Kidney epithelial cell (primary cell): ENCODE results near the gene SYMPK. TPM values are rescaled to one million over a fixed set of nuclear protein-coding genes. Genes with fewer than 3 reads are reported as not detected.
A peak's percentile ranks its signal among the peaks of the same experiment; 100 is the strongest.

Experiments
- DNase-seq: peaks from one replicate; pipeline ENCODE4 v3.0.0-alpha.2; 2010; ENCODE audit warnings: low read depth
- H3K27me3 ChIP-seq: 2 replicates; pipeline ENCODE4 v1.6.0; 2011; ENCODE audit warnings: low read length; ENCODE audit not compliant: control insufficient read depth, insufficient read depth
- H3K36me3 ChIP-seq: 2 replicates; pipeline ENCODE4 v1.5.1; 2011; ENCODE audit warnings: low read length; ENCODE audit not compliant: control insufficient read depth, insufficient read depth
- H3K4me3 ChIP-seq: 2 replicates; pipeline ENCODE4 v1.5.1; 2011; ENCODE audit warnings: low read depth, mild to moderate bottlenecking, control low read depth, low read length
- total RNA-seq: library from RNA; depleted of rRNA; stranded (reverse); fragments of >200 nt; gene quantifications from 2 replicates; pipeline ENCODE4 v1.2.3, GENCODE V29; 2015
- TF ChIP-seq, protein P1 (sequence below): IDR thresholded peaks from 2 replicates; pipeline ENCODE4 v1.5.1; 2011; ENCODE audit warnings: mild to moderate bottlenecking, moderate library complexity, low read length, control low read depth, inconsistent platforms; ENCODE audit not compliant: insufficient read depth, poor library complexity, severe bottlenecking

Gene SYMPK
- total RNA-seq, 1 donor from 2014 or later, result 32.2 TPM

DNA sequence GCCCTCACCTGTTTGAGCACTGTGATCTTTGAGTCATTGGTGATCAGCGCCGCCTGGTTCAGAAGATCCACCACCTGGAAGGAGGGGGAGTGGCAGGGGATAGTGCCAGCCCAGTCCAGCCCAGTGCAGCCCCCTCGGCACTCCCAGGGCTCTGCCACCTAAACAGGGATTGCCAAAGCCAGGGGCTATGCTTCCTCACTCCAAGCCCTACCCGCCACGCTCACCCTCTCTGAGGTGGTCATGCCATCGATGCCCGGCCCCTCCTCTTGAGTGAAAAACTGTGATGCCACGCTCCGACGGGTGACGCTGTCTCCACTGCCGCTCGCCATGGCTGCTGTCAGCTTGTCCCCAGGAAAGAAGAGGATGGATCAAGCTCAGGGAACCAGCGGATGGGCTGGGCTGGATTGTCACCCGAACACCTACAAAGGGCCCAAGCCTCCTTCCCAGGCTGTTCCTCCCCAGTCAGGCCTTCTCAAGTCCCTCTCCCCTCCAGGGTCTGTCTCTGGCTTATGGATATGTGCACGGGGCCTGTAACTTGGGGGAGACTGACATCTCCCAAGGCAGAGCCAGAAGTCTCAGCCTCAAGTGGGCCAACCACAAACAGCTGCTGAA, 8.7 kb downstream of the SYMPK start:
- Histone ChIP-seq H3K27me3 (no peaks in the 10 kb centered on the region), H3K36me3 (peaks cover 5% of the 10 kb centered on the region), H3K4me3 (no peak overlapping the region)
- DNase-seq, result no peak
- TF ChIP-seq, protein P1, sequence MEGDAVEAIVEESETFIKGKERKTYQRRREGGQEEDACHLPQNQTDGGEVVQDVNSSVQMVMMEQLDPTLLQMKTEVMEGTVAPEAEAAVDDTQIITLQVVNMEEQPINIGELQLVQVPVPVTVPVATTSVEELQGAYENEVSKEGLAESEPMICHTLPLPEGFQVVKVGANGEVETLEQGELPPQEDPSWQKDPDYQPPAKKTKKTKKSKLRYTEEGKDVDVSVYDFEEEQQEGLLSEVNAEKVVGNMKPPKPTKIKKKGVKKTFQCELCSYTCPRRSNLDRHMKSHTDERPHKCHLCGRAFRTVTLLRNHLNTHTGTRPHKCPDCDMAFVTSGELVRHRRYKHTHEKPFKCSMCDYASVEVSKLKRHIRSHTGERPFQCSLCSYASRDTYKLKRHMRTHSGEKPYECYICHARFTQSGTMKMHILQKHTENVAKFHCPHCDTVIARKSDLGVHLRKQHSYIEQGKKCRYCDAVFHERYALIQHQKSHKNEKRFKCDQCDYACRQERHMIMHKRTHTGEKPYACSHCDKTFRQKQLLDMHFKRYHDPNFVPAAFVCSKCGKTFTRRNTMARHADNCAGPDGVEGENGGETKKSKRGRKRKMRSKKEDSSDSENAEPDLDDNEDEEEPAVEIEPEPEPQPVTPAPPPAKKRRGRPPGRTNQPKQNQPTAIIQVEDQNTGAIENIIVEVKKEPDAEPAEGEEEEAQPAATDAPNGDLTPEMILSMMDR, result no peak

DNA sequence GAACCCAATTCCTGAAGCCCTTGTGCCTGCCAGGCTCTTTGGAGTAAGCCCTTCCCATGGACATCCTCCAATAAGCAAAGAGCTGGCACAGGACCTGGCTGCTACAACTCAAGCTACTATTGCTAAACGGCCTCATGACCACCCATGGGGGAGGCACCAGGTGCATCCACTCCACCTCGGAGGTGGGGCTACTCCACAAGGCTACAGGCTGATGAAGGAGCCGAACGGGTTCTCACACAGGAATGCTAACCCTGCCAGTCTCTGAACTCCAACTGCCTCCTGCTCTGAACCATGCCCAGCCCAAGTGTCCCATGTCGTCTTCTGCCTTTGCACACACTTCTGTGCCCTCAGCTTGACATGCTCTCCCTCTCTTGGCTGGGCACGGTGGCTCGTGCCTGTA, 10.0 kb downstream of the SYMPK start:
- Histone ChIP-seq H3K27me3 (no peaks in the 10 kb centered on the region), H3K36me3 (peaks cover 3% of the 10 kb centered on the region), H3K4me3 (no peak overlapping the region)
- TF ChIP-seq, protein P1, result no peak
- no peak for DNase-seq

DNA sequence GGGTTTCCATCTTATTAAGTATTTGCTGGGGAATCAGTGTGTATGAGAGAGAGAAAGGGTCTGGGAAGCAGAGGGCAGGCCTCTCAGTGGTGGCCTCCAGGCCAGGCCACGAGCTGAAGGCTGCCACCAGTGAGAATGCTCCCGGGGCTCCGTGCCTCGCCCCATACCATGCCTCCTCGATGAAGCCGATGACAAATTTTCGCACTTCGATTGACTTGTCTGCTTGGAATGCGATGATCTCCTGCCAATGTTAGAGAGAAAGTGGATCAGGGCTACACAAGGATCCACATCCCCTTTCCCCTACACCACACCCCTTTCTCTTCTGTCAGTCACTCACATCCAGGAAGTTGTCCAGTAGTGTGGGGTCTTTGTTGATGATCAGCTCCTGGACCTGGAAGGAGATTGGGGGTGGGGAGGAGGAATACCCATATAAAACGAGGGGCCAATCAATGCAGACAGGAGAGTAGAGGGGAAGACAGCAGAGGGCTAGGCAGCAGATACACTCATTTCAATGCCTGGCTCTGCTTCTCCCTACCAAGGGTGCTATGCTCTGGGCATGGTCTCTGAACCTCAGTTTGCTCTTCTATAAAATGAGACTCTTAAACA, 10.7 kb downstream of the SYMPK start:
- Histone ChIP-seq H3K4me3 (no peak overlapping the region), H3K36me3 (peaks cover 3% of the 10 kb centered on the region), H3K27me3 (no peaks in the 10 kb centered on the region)
- DNase-seq, result no peak
- TF ChIP-seq, protein P1, result no peak

DNA sequence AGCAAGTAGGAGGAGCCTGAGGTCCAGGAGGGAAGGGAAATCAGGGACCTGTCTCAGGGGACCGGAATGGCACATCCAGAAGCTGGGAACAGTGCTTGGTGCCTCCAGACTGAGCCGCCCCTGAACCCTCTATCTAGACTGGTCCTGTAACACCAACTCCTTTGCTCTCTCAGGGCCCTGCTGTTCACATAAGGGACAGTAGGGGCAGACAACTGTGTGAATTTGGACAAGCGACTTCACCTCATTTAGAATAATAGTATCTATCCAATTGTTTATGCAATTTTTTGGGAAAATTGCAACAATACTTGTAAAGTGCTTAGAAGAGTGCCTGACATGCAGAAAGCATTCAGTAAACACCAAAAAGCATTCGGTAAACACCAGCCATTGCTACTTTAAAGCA, 14.0 kb downstream of the SYMPK start:
- no peak overlapping the region for H3K4me3 ChIP-seq
- H3K36me3 ChIP-seq, result peaks cover 2% of the 10 kb centered on the region
- DNase-seq, result no peak

DNA sequence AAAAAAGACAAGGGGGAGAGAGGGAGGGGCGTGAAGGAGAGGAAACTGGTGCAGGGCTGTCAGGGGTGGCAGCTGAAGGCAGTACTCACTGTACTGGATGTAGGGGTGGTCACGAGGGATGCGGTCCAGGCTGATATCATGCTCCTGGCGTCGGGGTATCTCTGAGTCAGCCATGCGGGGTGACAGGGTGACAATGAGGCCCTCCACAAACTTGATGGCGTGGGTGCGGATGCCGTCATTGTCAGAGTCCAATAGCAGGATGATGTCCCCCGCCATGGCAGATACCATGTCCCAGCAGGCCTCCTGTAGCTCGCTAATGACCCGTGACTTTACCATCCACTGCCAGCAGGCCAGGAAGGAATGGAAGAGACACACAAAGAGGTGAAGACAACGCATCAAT, 15.3 kb downstream of the SYMPK start:
- no peak overlapping the region for H3K4me3 ChIP-seq
- TF ChIP-seq, protein P1, result no peak
- H3K36me3 ChIP-seq, result peaks cover 1% of the 10 kb centered on the region
- H3K27me3 ChIP-seq, result no peaks in the 10 kb centered on the region
- DNase-seq, result no peak

More for the DNA sequence above, 14.0 kb downstream of the SYMPK start:
- no peaks in the 10 kb centered on the region for H3K27me3 ChIP-seq
- TF ChIP-seq, protein P1, result peak; percentile 26

DNA sequence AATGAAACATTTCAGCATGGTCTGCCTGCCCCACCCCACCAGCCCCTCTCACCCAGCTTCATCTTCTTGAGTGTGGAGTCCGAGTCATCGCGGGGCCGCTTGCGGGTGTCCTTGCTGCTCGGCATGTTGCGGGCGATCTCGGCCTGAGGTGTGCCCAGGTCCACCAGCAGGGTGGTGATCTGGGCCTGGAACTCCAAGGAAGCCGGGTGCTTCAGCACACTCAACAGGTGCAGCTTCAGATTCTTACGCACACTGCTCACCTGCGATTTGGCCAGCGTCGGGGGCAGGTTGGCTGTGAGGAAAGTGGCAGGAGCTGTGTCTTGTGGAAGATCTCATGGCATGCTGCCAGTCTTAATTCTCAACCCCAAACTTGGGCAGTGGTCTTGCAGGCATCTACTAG, 20.7 kb downstream of the SYMPK start:
- DNase-seq, result no peak
- Histone ChIP-seq H3K4me3 (no peak overlapping the region), H3K36me3 (peaks cover 6% of the 10 kb centered on the region), H3K27me3 (no peaks in the 10 kb centered on the region)
- TF ChIP-seq, protein P1, result no peak
